Stomach (tissue), 9 donors: ENCODE data around the gene BCAP29. TPM values are rescaled to one million over a fixed set of nuclear protein-coding genes. Genes with fewer than 3 reads are reported as not detected.

Experiments used
- DNase-seq, 2 donors: peaks; one replicate each; pipeline versions ENCODE4 v3.0.0 to v3.0.0-alpha.2; 2013 to 2019
- H3K27ac ChIP-seq, 5 donors: fragments of 200-600 bp in 4 of 5; sonication (generic) in 4 of 5; one replicate each; pipeline ENCODE4 v1.5.1; 2013 to 2019; ENCODE audit warnings: mild to moderate bottlenecking in 1 of 5, moderate library complexity in 1 of 5
- H3K27me3 ChIP-seq, 3 donors: fragments of 200-600 bp; sonication (generic); one replicate each; pipeline ENCODE4 v1.5.1; 2017 to 2019; ENCODE audit warnings: mixed run types in 1 of 3
- H3K36me3 ChIP-seq, 4 donors: fragments of 200-600 bp; sonication (generic); 1 replicate in 3 of 4; 2 replicates in 1 of 4; pipeline ENCODE4 v1.5.1; 2016 to 2019
- H3K4me1 ChIP-seq, 4 donors: fragments of 200-600 bp; sonication (generic); one replicate each; pipeline ENCODE4 v1.5.1; 2016 to 2019
- H3K4me3 ChIP-seq, 4 donors: fragments of 200-600 bp; sonication (generic) in 3 of 4; one replicate each; pipeline ENCODE4 v1.5.1; 2016 to 2019; ENCODE audit warnings: mild to moderate bottlenecking in 1 of 4
- H3K9me3 ChIP-seq, 4 donors: fragments of 200-600 bp; sonication (generic); one replicate each; pipeline ENCODE4 v1.5.1; 2016 to 2019
- EP300 ChIP-seq: sonication (generic); formaldehyde crosslinking; IDR thresholded peaks from one replicate; pipeline ENCODE4 v1.6.1; 2017; ENCODE audit warnings: antibody characterized with exemption
- POLR2A ChIP-seq, 4 donors: fragments of 450-650 bp; IDR thresholded peaks; one replicate each; pipeline ENCODE4 v1.6.1; 2016; ENCODE audit warnings: antibody characterized with exemption in 4 of 4, control low read depth in 2 of 4, mild to moderate bottlenecking in 1 of 4, moderate library complexity in 1 of 4
- POLR2AphosphoS5 ChIP-seq, 3 donors: sonication (generic); formaldehyde crosslinking; IDR thresholded peaks; one replicate each; pipeline ENCODE4 v1.6.1; 2016; ENCODE audit warnings: antibody characterized with exemption in 3 of 3
- WGBS, 5 donors: extraction: QIAGEN DNeasy Blood & Tissue Kit in 3 of 5; methylation state at CpG; one replicate each; pipeline versions ENCODE4 v1.1.5 to v1.1.7; 2013 to 2018; 5-methylcytosine and 5-hydroxymethylcytosine counted together
- intact Hi-C: fragments of 100-400 bp; cut with DNase I; formaldehyde crosslinking; loops from one replicate; pipeline ENCODE4 v1.15.1; 2023; ENCODE audit warnings: low total_unique reads
- polyA plus RNA-seq, 3 donors: library from polyadenylated mRNA; stranded (reverse); fragments of 200-250 nt; gene quantifications; one replicate each; pipeline ENCODE4 v1.2.3, GENCODE V29; 2013
- total RNA-seq, 5 donors: library from RNA; depleted of rRNA; stranded (reverse); fragments of >200 nt; gene quantifications; one replicate each; pipeline versions ENCODE4 v1.1.0 to v1.2.3, GENCODE V29; 2014 to 2016
- TF ChIP-seq, protein P1 (sequence below), 7 experiments: fragments of 450-650 bp in 4 of 7; fragments of 200-600 bp in 3 of 7; sonication (generic) in 3 of 7; IDR thresholded peaks; one replicate each; pipeline ENCODE4 v1.5.1; 2016 to 2019; ENCODE audit warnings: antibody characterized with exemption in 7 of 7, control low read depth in 2 of 7, mild to moderate bottlenecking in 1 of 7
- donor health status: healthy with polysubstance abuse.
- donor health status: Bipolar disorder and iron deficiency.
- donor health status: healthy.

The BCAP29 gene
- total and polyA plus RNA-seq, 8 donors, result 26.1 to 73.1 (median 44.8) TPM

DNA sequence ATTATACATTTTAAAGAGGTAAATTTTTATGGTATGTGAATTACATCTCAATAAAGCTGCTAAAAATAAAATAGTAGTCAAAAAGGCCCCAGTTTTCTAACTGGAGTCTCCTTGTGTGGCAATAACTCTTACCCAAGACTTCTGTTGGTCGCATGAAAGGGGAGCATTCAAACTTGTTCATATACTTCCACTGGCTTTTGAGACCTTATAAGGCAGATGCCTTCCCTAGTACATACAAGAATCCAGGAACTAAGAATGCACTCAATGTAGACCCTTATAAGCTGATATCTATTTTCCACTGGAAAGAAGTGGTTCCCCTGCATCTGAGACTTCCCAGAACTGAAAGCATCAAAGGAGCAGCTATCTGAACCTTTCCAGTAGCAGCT, 13.0 kb downstream of the BCAP29 start:
- intact Hi-C loops, result no loop called here
- H3K27ac ChIP-seq, result no peak overlapping the region
- H3K4me1 ChIP-seq, result peaks cover 0 to 27% (median 13%) of the 10 kb centered on the region in 4 donors
- H3K36me3 ChIP-seq, result peaks cover 4 to 40% (median 33%) of the 10 kb centered on the region in 4 donors
- TF ChIP-seq POLR2A (IDR thresholded peaks at IDR 0.05) (no peak), POLR2AphosphoS5 (IDR thresholded peaks at IDR 0.05) (no peak), EP300 (no peak)
- TF ChIP-seq, protein P1, sequence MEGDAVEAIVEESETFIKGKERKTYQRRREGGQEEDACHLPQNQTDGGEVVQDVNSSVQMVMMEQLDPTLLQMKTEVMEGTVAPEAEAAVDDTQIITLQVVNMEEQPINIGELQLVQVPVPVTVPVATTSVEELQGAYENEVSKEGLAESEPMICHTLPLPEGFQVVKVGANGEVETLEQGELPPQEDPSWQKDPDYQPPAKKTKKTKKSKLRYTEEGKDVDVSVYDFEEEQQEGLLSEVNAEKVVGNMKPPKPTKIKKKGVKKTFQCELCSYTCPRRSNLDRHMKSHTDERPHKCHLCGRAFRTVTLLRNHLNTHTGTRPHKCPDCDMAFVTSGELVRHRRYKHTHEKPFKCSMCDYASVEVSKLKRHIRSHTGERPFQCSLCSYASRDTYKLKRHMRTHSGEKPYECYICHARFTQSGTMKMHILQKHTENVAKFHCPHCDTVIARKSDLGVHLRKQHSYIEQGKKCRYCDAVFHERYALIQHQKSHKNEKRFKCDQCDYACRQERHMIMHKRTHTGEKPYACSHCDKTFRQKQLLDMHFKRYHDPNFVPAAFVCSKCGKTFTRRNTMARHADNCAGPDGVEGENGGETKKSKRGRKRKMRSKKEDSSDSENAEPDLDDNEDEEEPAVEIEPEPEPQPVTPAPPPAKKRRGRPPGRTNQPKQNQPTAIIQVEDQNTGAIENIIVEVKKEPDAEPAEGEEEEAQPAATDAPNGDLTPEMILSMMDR (IDR thresholded peaks at IDR 0.05), result no peak
- 77 to 100% (median 87%) methylated on average over 1 of the region's 1 CpG for WGBS, 5 donors
- H3K27me3 ChIP-seq, result no peaks in the 10 kb centered on the region
- DNase-seq, result no peak
- no peak overlapping the region for H3K4me3 ChIP-seq
- no peaks in the 10 kb centered on the region for H3K9me3 ChIP-seq

DNA sequence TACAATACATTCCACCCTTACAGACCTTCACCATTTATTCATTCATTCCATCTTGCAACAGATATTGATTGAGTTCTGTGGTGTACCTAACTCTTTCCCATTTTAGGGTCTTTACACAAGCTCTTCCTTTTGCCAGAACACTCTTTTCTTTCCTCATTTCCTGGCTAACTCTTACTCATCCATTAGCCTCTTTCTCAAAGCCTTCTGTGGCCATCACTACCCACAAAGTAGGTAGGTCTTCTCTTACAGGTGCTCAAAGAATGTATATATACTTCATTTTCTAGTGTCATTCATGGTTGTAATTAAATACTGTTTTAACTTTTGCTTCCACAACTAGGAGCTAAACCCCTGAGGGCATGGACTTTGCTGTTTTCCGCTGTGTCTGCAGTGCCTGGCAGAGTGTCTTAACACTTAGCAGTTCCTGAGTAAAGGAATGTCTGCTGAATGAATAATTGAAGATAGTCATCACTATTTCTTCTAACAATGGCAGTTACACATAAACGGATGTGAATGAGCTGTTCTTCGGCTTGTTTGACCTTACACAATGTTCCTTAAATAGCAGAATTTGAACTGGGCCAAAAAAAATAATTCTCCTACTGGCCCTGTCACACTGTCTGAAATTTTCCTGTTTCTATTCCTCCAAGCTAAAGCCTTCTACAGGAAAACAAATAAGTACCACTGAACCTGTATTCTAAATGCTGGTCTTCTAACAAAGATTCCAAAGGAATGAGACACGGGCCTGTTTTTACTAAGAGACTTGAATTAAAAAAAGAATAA, 15.1 kb downstream of the BCAP29 start:
- DNase-seq, result peak in 1 of 2 donors; percentile 17
- Histone ChIP-seq H3K4me3 (no peak overlapping the region), H3K36me3 (peaks cover 4 to 43% (median 35%) of the 10 kb centered on the region in 4 donors), H3K27me3 (no peaks in the 10 kb centered on the region), H3K27ac (peak overlapping the region in 4 of 5 donors; percentile 16 to 68 (median 54)), H3K9me3 (no peaks in the 10 kb centered on the region), H3K4me1 (peaks cover 0 to 27% (median 13%) of the 10 kb centered on the region in 4 donors)
- intact Hi-C loops, result no loop called here
- TF ChIP-seq EP300 (no peak), POLR2AphosphoS5 (IDR thresholded peaks at IDR 0.05) (peak in 1 of 3 donors; percentile 58), POLR2A (IDR thresholded peaks at IDR 0.05) (no peak)
- 60 to 77% (median 71%) methylated on average over 4 of the region's 4 CpGs for WGBS, 5 donors

DNA sequence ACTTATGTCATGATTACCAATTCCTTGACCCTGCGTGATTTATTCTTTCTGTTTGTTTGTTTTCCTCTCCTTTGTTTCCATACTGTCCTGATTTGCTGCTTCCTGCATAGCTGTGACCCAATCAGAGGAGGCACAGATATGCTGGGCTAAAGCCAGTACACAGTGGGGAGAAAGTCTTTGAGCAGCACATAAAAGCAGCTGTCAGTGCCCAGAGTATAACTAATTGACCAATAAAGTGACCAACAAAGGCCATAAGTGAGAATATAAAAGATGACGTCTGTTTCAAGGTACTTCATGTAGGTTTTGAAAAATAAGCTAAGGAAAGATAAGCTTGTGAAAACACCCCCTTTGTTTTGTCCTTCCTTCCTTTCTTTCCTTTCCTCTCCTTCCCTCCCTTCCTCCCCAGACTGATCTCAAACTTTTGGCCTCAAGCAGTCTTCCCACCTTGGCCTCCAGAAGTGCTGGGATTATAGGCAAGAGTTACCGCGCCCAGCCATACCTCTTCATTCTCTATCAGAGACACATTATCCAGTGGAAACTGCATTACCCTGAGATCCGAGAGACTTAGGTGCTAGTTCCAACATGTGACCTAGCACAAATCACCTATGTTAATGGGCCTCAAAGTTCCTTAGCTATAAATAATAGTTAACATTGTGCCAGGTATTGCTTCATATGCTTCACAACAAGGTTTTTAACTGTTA, 17.0 kb downstream of the BCAP29 start:
- Histone ChIP-seq H3K27ac (no peak overlapping the region), H3K4me3 (no peak overlapping the region), H3K4me1 (peaks cover 0 to 15% (median 6%) of the 10 kb centered on the region in 4 donors), H3K9me3 (no peaks in the 10 kb centered on the region), H3K27me3 (no peaks in the 10 kb centered on the region), H3K36me3 (peaks cover 4 to 62% (median 54%) of the 10 kb centered on the region in 4 donors)
- WGBS, 5 donors, result 76 to 85% (median 82%) methylated on average over 5 of the region's 5 CpGs
- no peak for DNase-seq
- TF ChIP-seq POLR2A (IDR thresholded peaks at IDR 0.05), result no peak
- TF ChIP-seq, protein P1 (IDR thresholded peaks at IDR 0.05), result no peak
- TF ChIP-seq POLR2AphosphoS5 (IDR thresholded peaks at IDR 0.05), result no peak
- TF ChIP-seq EP300, result no peak
- intact Hi-C loops, result no loop called here

DNA sequence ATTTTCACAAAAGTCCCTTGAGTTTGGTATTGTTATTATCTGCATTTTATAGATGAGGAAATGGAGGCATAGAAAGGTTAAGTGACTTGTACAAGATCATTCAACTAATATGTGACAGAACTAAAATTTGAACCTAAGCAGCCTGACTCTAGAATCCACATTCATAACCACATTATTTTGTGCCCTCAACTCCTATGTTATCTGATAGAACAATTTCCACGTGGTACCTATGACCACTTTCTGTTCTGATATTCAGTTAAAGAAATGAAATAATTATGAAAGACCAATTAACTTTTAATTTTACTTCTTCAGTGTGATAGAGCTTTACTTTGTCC, 17.5 kb downstream of the BCAP29 start:
- Histone ChIP-seq H3K4me3 (no peak overlapping the region), H3K4me1 (peaks cover 0 to 14% (median 9%) of the 10 kb centered on the region in 4 donors), H3K27me3 (no peaks in the 10 kb centered on the region), H3K9me3 (no peaks in the 10 kb centered on the region), H3K27ac (no peak overlapping the region), H3K36me3 (peaks cover 4 to 65% (median 58%) of the 10 kb centered on the region in 4 donors)
- DNase-seq, result no peak
- 85 to 90% (median 88%) methylated on average over 1 of the region's 1 CpG for WGBS, 5 donors
- intact Hi-C loops, result no loop called here
- TF ChIP-seq POLR2AphosphoS5 (IDR thresholded peaks at IDR 0.05) (no peak), EP300 (no peak), POLR2A (IDR thresholded peaks at IDR 0.05) (no peak)
- TF ChIP-seq, protein P1 (IDR thresholded peaks at IDR 0.05), result no peak
